K562 (cell line): Measurements from ENCODE around the gene FBXL2. TPM values are rescaled to one million over a fixed set of nuclear protein-coding genes. Genes with fewer than 3 reads are reported as not detected.

Source experiments
- ATAC-seq: fragments of 200-7000 bp; cut with Tn5 transposase; 3 replicates; pipeline ENCODE4 v1.9.1; 2020; ENCODE audit warnings: moderate library complexity
- BruUV-seq: library from RNA; stranded (reverse); fragments of 400-500 nt; replicated peaks from 2 replicates; lab custom pipeline; 2021; lab: Mats Ljungman, UMichigan
- CTCF ChIA-PET: fragments of 300-600 bp; formaldehyde crosslinking; extraction: SDS; loops from one replicate; lab custom pipeline; 2021; ENCODE audit warnings: low intra/inter-chr PET ratio; lab: Yijun Ruan, JAX
- POLR2A ChIA-PET: fragments of 300-600, 350-650 bp; sonication (Branson Sonifier 250); formaldehyde crosslinking; extraction: SDS; loops from one replicate; lab custom pipeline; 2021; ENCODE audit warnings: antibody characterized with exemption, inconsistent platforms; lab: Yijun Ruan, JAX
- DNase-seq, 4 experiments: peaks; one replicate each; pipeline versions ENCODE4 v3.0.0 to v3.0.0-alpha.2; 2011 to 2018; ENCODE audit warnings: low spot score in 3 of 4, mixed read lengths in 3 of 4; ENCODE audit errors: extremely low read depth in 1 of 4
- FAIRE-seq: peaks from 2 replicates; lab custom pipeline; 2011; peaks lifted over from hg19 to GRCh38; lab: Jason Lieb, UNC
- H2AFZ ChIP-seq: 2 replicates; pipeline ENCODE4 v1.6.0; 2011; ENCODE audit warnings: low read depth, low read length, control low read depth, inconsistent platforms
- H3K27ac ChIP-seq: fragments of 200-600 bp; 3 replicates; pipeline ENCODE4 v1.8.0; 2011; ENCODE audit warnings: low read depth, mild to moderate bottlenecking, control low read depth, inconsistent platforms, low read length, moderate library complexity, mixed read lengths; ENCODE audit errors: extremely low read depth
- H3K27me3 ChIP-seq, 2 experiments: fragments of 300-600 bp in 1 of 2; 2 replicates in 1 of 2; 3 replicates in 1 of 2; pipeline versions ENCODE4 v1.6.0 to v1.8.0; 2011; ENCODE audit warnings: inconsistent platforms in 2 of 2, low read length in 2 of 2, mild to moderate bottlenecking in 1 of 2, mixed read lengths in 1 of 2, moderate library complexity in 1 of 2; ENCODE audit not compliant: control insufficient read depth in 2 of 2, insufficient read depth in 2 of 2
- H3K36me3 ChIP-seq: fragments of 300-600 bp; 3 replicates; pipeline ENCODE4 v1.8.0; 2011; ENCODE audit warnings: mild to moderate bottlenecking, low read length, inconsistent platforms; ENCODE audit not compliant: control insufficient read depth, insufficient read depth
- H3K4me1 ChIP-seq, 2 experiments: fragments of 200-600 bp in 1 of 2; replicated peaks in 1 of 2; 2 replicates in 1 of 2; 3 replicates in 1 of 2; pipeline versions ENCODE4 v1.5.1 to v1.8.0; 2011; ENCODE audit warnings: inconsistent platforms in 2 of 2, low read length in 2 of 2, mild to moderate bottlenecking in 1 of 2, mixed read lengths in 1 of 2, moderate library complexity in 1 of 2; ENCODE audit not compliant: control insufficient read depth in 2 of 2, insufficient read depth in 2 of 2
- H3K4me2 ChIP-seq: 2 replicates; pipeline ENCODE4 v1.6.1; 2011; ENCODE audit warnings: low read length, control low read depth, inconsistent platforms, mixed read lengths; ENCODE audit not compliant: insufficient read depth
- H3K4me3 ChIP-seq: fragments of 200-600 bp; sonication (generic), shearing (Covaris generic); 2 replicates; pipeline ENCODE4 v1.5.1; 2016; ENCODE audit warnings: control low read depth, inconsistent platforms
- H3K79me2 ChIP-seq: fragments of 200-600 bp; 3 replicates; pipeline ENCODE4 v1.8.0; 2011; ENCODE audit warnings: low read length, inconsistent platforms; ENCODE audit not compliant: control insufficient read depth, insufficient read depth
- H3K9ac ChIP-seq, 2 experiments: 2 replicates each; pipeline versions ENCODE4 v1.6.0 to v1.6.1; 2011; ENCODE audit warnings: low read depth in 2 of 2, low read length in 2 of 2, control low read depth in 1 of 2, inconsistent platforms in 1 of 2, mild to moderate bottlenecking in 1 of 2, mixed read lengths in 1 of 2; ENCODE audit not compliant: insufficient read depth in 1 of 2
- H3K9me1 ChIP-seq: one replicate; pipeline ENCODE4 v1.6.0; 2011; ENCODE audit warnings: inconsistent platforms, mild to moderate bottlenecking, low read length, moderate library complexity; ENCODE audit not compliant: control insufficient read depth, insufficient read depth
- H3K9me3 ChIP-seq: replicated peaks from 2 replicates; pipeline ENCODE4 v1.5.1; 2011; ENCODE audit warnings: low read depth, low read length, inconsistent platforms; ENCODE audit not compliant: control insufficient read depth, insufficient read depth
- H4K20me1 ChIP-seq: replicated peaks from 2 replicates; pipeline ENCODE4 v1.6.1; 2011; ENCODE audit warnings: low read length, inconsistent platforms, mixed read lengths; ENCODE audit not compliant: control insufficient read depth, insufficient read depth
- ARNT ChIP-seq, 2 experiments: fragments of 450-650 bp; IDR thresholded peaks; 2 replicates each; pipeline ENCODE4 v1.6.1; 2016; ENCODE audit warnings: mild to moderate bottlenecking in 1 of 2
- TEAD4 ChIP-seq, 2 experiments: sonication (generic) in 1 of 2; formaldehyde crosslinking in 1 of 2; IDR thresholded peaks; 2 replicates each; pipeline versions ENCODE4 v1.6.1 to v1.8.0; 2012 to 2022; ENCODE audit warnings: borderline replicate concordance in 1 of 2, inconsistent platforms in 1 of 2, low read length in 1 of 2, mild to moderate bottlenecking in 1 of 2, missing genetic modification reagents in 1 of 2
- WGBS: fragments of 100-300 bp; shearing (Covaris generic); methylation state at CpG from one replicate; pipeline ENCODE4 v1.1.6; 2016; ENCODE audit warnings: low coverage, mixed read lengths; ENCODE audit not compliant: insufficient coverage; ENCODE audit errors: missing lambda C conversion rate; 5-methylcytosine and 5-hydroxymethylcytosine counted together
- in situ Hi-C: fragments of 300-500 bp; cut with MboI; formaldehyde crosslinking; loops from 4 replicates; pipeline ENCODE4 v1.15.0; 2018; ENCODE audit warnings: inconsistent platforms, mixed read lengths
- intact Hi-C: fragments of 100-400 bp; cut with micrococcal nuclease; formaldehyde crosslinking; loops from 2 replicates; pipeline ENCODE4 v1.14.2; 2022
- polyA plus RNA-seq, 8 experiments: library from polyadenylated mRNA; depleted of rRNA in 4 of 8; stranded (reverse) in 5 of 8; unstranded in 3 of 8; fragments of >200 nt; fragmentation: Nextera tagmentation in 2 of 8; fragmentation: Illumina TruSeq in 1 of 8; extraction: Ambion mirVana in 2 of 8; extraction: Trizol in 1 of 8; gene quantifications; 2 replicates each; pipeline versions ENCODE4 v1.2.1 to v1.2.3, GENCODE V29; 2011 to 2014; ENCODE audit warnings: inconsistent platforms in 1 of 8, missing spikeins in 1 of 8
- total RNA-seq, 7 experiments: library from RNA; depleted of rRNA in 6 of 7; stranded (reverse); fragments of >200 nt in 6 of 7; fragmentation: Illumina TruSeq in 2 of 7; extraction: Trizol in 2 of 7; gene quantifications; 2 replicates each; pipeline versions ENCODE4 v1.2.1 to v1.2.3, GENCODE V29; 2011 to 2021; ENCODE audit warnings: low replicate concordance in 1 of 7
- TF ChIP-seq, protein P1 (sequence below): fragments of 450-650 bp; formaldehyde crosslinking; IDR thresholded peaks from 2 replicates; pipeline ENCODE4 v1.4.0; 2020; ENCODE audit warnings: mild to moderate bottlenecking, moderate library complexity
- TF ChIP-seq, protein P2 (sequence below): fragments of 450-650 bp; IDR thresholded peaks from one replicate; pipeline ENCODE4 v1.6.1; 2018; ENCODE audit warnings: mild to moderate bottlenecking, moderate library complexity; ENCODE audit not compliant: partially characterized antibody

The FBXL2 gene
- total and polyA plus RNA-seq, 9 of the 15 experiments (the other 6 are each of a cell fraction or from before 2014, with no cell fraction given): 1.3 to 6.9 (median 1.9) TPM

DNA sequence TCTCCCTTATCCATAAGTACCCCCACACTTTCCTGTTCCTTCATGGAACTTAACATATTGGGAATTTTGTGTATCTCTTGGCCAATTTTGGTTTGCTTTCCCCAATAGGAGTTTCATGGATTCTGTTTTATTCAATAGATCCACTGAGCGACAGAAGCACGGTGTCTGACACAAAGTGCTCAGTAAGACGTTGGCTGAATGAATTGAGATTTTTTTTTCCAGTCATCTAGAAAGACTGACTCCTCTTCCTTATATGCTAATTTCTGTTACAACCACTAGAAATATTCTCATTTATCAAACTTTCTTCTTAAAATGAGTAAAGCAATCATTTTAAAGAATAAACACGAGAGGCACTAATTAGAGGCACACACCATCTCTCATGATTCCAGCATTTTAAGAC is 114.9 kb downstream of the FBXL2 start (continued):
- TF ChIP-seq, protein P1, sequence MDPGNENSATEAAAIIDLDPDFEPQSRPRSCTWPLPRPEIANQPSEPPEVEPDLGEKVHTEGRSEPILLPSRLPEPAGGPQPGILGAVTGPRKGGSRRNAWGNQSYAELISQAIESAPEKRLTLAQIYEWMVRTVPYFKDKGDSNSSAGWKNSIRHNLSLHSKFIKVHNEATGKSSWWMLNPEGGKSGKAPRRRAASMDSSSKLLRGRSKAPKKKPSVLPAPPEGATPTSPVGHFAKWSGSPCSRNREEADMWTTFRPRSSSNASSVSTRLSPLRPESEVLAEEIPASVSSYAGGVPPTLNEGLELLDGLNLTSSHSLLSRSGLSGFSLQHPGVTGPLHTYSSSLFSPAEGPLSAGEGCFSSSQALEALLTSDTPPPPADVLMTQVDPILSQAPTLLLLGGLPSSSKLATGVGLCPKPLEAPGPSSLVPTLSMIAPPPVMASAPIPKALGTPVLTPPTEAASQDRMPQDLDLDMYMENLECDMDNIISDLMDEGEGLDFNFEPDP (CRISPR knock-in tag): no peak

DNA sequence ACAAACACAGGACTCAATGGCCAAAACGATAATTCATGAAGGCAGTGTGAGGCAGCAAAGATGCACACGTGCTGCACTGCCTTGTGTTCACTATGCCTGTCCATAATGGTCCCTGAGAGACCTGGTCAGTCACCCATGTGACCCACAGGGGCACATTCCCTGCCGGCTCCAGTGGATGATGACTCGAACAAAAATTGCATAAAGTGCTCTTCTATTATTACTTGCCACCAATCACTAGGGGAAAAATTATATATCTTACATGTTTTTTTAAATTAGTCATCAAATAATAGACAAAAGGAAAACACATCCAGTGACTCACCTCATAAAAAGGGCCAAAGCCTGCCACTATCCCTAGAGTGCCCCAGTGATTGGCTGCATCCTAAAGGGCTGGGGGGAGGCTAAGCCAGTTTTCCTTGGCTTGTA is 115.5 kb downstream of the FBXL2 start:
- CTCF ChIA-PET: no interaction called here
- POLR2A ChIA-PET: no interaction called here
- Histone ChIP-seq H3K4me2 (no peak overlapping the region), H3K36me3 (peaks cover 94% of the 10 kb centered on the region), H3K9me1 (no peaks in the 10 kb centered on the region), H3K4me1 (no peaks in the 10 kb centered on the region), H4K20me1 (no peaks in the 10 kb centered on the region), H3K4me3 (no peak overlapping the region)
- DNase-seq (peak in 1 of 4 experiments; percentile 35), ATAC-seq (no peak)
- WGBS: 83% methylated on average over 4 of the region's 4 CpGs
- in situ Hi-C loops: no loop called here
- no peak for TF ChIP-seq ARNT (IDR thresholded peaks at IDR 0.05)
- no peak for TF ChIP-seq TEAD4 (IDR thresholded peaks at IDR 0.05; ENCODE audit: low read length)
- TF ChIP-seq TEAD4 (CRISPR knock-in tag; IDR thresholded peaks at IDR 0.05; ENCODE audit: borderline replicate concordance): no peak
- TF ChIP-seq, protein P2, sequence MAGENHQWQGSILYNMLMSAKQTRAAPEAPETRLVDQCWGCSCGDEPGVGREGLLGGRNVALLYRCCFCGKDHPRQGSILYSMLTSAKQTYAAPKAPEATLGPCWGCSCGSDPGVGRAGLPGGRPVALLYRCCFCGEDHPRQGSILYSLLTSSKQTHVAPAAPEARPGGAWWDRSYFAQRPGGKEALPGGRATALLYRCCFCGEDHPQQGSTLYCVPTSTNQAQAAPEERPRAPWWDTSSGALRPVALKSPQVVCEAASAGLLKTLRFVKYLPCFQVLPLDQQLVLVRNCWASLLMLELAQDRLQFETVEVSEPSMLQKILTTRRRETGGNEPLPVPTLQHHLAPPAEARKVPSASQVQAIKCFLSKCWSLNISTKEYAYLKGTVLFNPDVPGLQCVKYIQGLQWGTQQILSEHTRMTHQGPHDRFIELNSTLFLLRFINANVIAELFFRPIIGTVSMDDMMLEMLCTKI: no peak
- TF ChIP-seq, all 486 proteins: peak for 0
- no peaks in the 10 kb centered on the region for H3K79me2 ChIP-seq
- FAIRE-seq: no peak
- no TSS peak for BruUV-seq
- no peak overlapping the region for H2AFZ ChIP-seq
- intact Hi-C loops: no loop called here
- no peaks in the 10 kb centered on the region for H3K9me3 ChIP-seq
- no peaks in the 10 kb centered on the region for H3K27me3 ChIP-seq
- no peak overlapping the region for H3K27ac ChIP-seq
- no peak overlapping the region for H3K9ac ChIP-seq
